HepG2 (cell line): Measurements from ENCODE around the gene UBB. TPM values are rescaled to one million over a fixed set of nuclear protein-coding genes. Genes with fewer than 3 reads are reported as not detected.

ENCODE experiments used
- AGO2 ChIP-seq: fragments of 200-400 bp; formaldehyde crosslinking; optimal IDR thresholded peaks from 2 replicates; pipeline ENCODE3; 2017; ENCODE audit warnings: mild to moderate bottlenecking, low read depth, low read length, moderate library complexity
- CREB1 ChIP-seq, 2 experiments: fragments of 450-650 bp in 1 of 2; IDR thresholded peaks; 2 replicates each; pipeline ENCODE4 v1.6.1; 2016 to 2017; ENCODE audit warnings: control low read depth in 1 of 2, mild to moderate bottlenecking in 1 of 2, missing compliant biosample characterization in 1 of 2, missing genetic modification characterization in 1 of 2
- DPF2 ChIP-seq: sonication (generic); formaldehyde crosslinking; IDR thresholded peaks from 2 replicates; pipeline ENCODE4 v1.4.0; 2020; ENCODE audit warnings: mild to moderate bottlenecking, low read depth, missing genetic modification reagents, borderline replicate concordance
- ELF1 ChIP-seq: sonication (generic); formaldehyde crosslinking; IDR thresholded peaks from 2 replicates; pipeline ENCODE4 v1.4.0; 2020; ENCODE audit warnings: missing genetic modification reagents
- FOXP1 ChIP-seq, 2 experiments: fragments of 450-650 bp in 1 of 2; IDR thresholded peaks; 2 replicates each; pipeline ENCODE4 v1.6.1; 2017 to 2018; ENCODE audit warnings: antibody characterized with exemption in 1 of 2
- HDAC6 ChIP-seq: fragments of 200-600 bp; sonication (generic); IDR thresholded peaks from 2 replicates; pipeline ENCODE4 v1.7.0; 2017; ENCODE audit warnings: mild to moderate bottlenecking, antibody characterized with exemption, low read length, low read depth
- HNRNPUL1 ChIP-seq: fragments of 200-400 bp; formaldehyde crosslinking; IDR thresholded peaks from 2 replicates; pipeline ENCODE4 v1.6.1; 2017; ENCODE audit warnings: low read depth, mild to moderate bottlenecking, low read length, moderate library complexity
- KAT2B ChIP-seq: fragments of 150-350 bp; IDR thresholded peaks from 2 replicates; pipeline ENCODE4 v1.6.1; 2014; ENCODE audit warnings: low read depth, low read length, borderline replicate concordance
- SALL2 ChIP-seq: sonication (generic); formaldehyde crosslinking; IDR thresholded peaks from 2 replicates; pipeline ENCODE4 v1.8.1; 2023; ENCODE audit warnings: mild to moderate bottlenecking, missing genetic modification reagents, inconsistent platforms
- SETDB1 ChIP-seq: sonication (generic); formaldehyde crosslinking; IDR thresholded peaks from 2 replicates; pipeline ENCODE4 v1.5.1; 2020; ENCODE audit warnings: missing genetic modification reagents, mild to moderate bottlenecking, borderline replicate concordance
- SP2 ChIP-seq: sonication (generic); formaldehyde crosslinking; IDR thresholded peaks from 2 replicates; pipeline ENCODE4 v1.5.1; 2020; ENCODE audit warnings: mild to moderate bottlenecking, missing genetic modification reagents
- ZFX ChIP-seq: sonication (generic); formaldehyde crosslinking; IDR thresholded peaks from 2 replicates; pipeline ENCODE4 v1.4.0; 2020; ENCODE audit warnings: mild to moderate bottlenecking, low read depth, missing genetic modification reagents, moderate library complexity
- ZNF3 ChIP-seq: IDR thresholded peaks from 2 replicates; pipeline ENCODE4 v1.7.0; 2017; ENCODE audit warnings: inconsistent platforms
- ZNF337 ChIP-seq: sonication (generic); formaldehyde crosslinking; IDR thresholded peaks from 2 replicates; pipeline ENCODE4 v1.5.1; 2020; ENCODE audit warnings: missing genetic modification reagents, low read depth, mild to moderate bottlenecking, borderline replicate concordance
- ZNF383 ChIP-seq: sonication (generic); formaldehyde crosslinking; IDR thresholded peaks from 2 replicates; pipeline ENCODE4 v1.4.0; 2020; ENCODE audit warnings: missing genetic modification reagents, mild to moderate bottlenecking, borderline replicate concordance
- ZNF550 ChIP-seq: sonication (generic); formaldehyde crosslinking; IDR thresholded peaks from 2 replicates; pipeline ENCODE4 v1.4.0; 2020; ENCODE audit warnings: mild to moderate bottlenecking, missing genetic modification reagents, borderline replicate concordance
- ZNF563 ChIP-seq: sonication (generic); formaldehyde crosslinking; IDR thresholded peaks from 2 replicates; pipeline ENCODE4 v1.8.0; 2022; ENCODE audit warnings: mild to moderate bottlenecking, moderate library complexity, missing genetic modification reagents
- ZNF572 ChIP-seq: sonication (generic); formaldehyde crosslinking; IDR thresholded peaks from 2 replicates; pipeline ENCODE4 v1.5.1; 2020; ENCODE audit warnings: mild to moderate bottlenecking, missing genetic modification reagents
- ZNF7 ChIP-seq: IDR thresholded peaks from 2 replicates; pipeline ENCODE4 v1.6.1; 2016; ENCODE audit warnings: missing biosample characterization, missing genetic modification reagents
- ZNF772 ChIP-seq: sonication (generic); formaldehyde crosslinking; IDR thresholded peaks from 2 replicates; pipeline ENCODE4 v1.5.0; 2020; ENCODE audit warnings: mild to moderate bottlenecking, missing genetic modification reagents
- polyA plus RNA-seq, 8 experiments: library from polyadenylated mRNA; depleted of rRNA in 3 of 8; stranded (reverse) in 7 of 8; unstranded in 1 of 8; fragments of >200 nt; fragmentation: Illumina TruSeq in 4 of 8; extraction: Trizol in 4 of 8; gene quantifications; 2 replicates each; pipeline versions ENCODE4 v1.2.1 to v1.2.3, GENCODE V29; 2011 to 2016; ENCODE audit warnings: low read depth in 4 of 8, missing spikeins in 1 of 8, mixed read lengths in 1 of 8; ENCODE audit not compliant: insufficient read depth in 1 of 8
- total RNA-seq, 5 experiments: library from RNA; depleted of rRNA; stranded (reverse); fragments of >200 nt; fragmentation: Illumina TruSeq; extraction: Trizol; gene quantifications; 2 replicates each; pipeline ENCODE4 v1.2.3, GENCODE V29; 2016; ENCODE audit warnings: low read depth in 1 of 5
- TF ChIP-seq, protein P1 (sequence below): sonication (generic); formaldehyde crosslinking; IDR thresholded peaks from 2 replicates; pipeline ENCODE4 v1.8.1; 2023; ENCODE audit warnings: missing genetic modification reagents, inconsistent platforms, borderline replicate concordance
- TF ChIP-seq, protein P2 (sequence below): sonication (generic); formaldehyde crosslinking; IDR thresholded peaks from 2 replicates; pipeline ENCODE4 v1.9.0; 2021; ENCODE audit warnings: missing genetic modification reagents, mild to moderate bottlenecking, borderline replicate concordance
- TF ChIP-seq, protein P3 (sequence below): sonication (generic); formaldehyde crosslinking; IDR thresholded peaks from 2 replicates; pipeline ENCODE4 v1.5.0; 2020; ENCODE audit warnings: missing genetic modification reagents
- TF ChIP-seq, protein P4 (sequence below): IDR thresholded peaks from 2 replicates; pipeline ENCODE4 v1.6.1; 2012; ENCODE audit warnings: low read depth, low read length, improper control_type of control experiment

UBB gene
- total and polyA plus RNA-seq, 2 of the 13 experiments (the other 11 are each of a cell fraction or from before 2014, with no cell fraction given), result 1,130 to 2,066 TPM

DNA sequence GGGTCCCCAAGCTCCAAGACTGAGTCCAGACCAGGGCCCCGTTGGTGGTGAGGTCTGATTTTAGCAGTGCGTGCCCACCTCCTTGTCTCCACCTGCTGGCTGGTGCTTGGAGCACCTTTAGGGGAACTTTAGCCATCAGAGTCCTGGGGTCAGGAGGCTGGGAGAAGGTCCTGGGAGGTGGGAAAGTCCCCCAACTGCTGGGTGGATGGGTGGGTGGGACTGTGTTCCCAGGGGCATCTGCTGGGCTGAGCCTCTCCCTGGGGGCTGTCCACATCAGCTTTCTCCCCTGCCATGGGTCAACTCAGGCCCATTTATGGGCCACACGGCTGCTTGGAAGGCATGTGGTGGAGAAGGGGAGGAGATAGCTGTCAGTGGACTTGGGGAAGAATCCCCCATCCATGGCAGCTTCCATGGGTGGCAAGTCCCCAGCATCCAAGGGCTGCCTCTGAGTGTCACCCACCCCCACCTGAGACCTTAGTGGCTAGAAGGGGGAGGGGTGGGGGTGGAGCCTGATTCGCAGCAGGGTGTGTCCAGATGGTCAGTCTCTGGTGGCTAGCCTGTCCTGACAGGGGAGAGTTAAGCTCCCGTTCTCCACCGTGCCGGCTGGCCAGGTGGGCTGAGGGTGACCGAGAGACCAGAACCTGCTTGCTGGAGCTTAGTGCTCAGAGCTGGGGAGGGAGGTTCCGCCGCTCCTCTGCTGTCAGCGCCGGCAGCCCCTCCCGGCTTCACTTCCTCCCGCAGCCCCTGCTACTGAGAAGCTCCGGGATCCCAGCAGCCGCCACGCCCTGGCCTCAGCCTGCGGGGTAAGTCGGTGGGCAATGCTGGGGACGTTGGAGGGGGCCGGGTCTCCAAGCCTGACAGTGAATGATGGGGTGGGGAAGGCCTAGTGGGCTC lies 34.4 kb downstream of the UBB start, which contains the start of gene TRPV2 (continued):
- TF ChIP-seq CREB1 (IDR thresholded peaks at IDR 0.05) (no peak), CREB1 (CRISPR knock-in tag; IDR thresholded peaks at IDR 0.05) (no peak), ZNF3 (CRISPR knock-in tag) (no peak), SP2 (CRISPR knock-in tag) (no peak), FOXP1 (IDR thresholded peaks at IDR 0.05) (no peak), FOXP1 (CRISPR knock-in tag; IDR thresholded peaks at IDR 0.05) (no peak), ELF1 (CRISPR knock-in tag) (no peak), SETDB1 (no peak), ZNF572 (CRISPR knock-in tag) (no peak), KAT2B (no peak), AGO2 (no peak), ZNF772 (0 out of 2 replicates have a peak, but pooled peaks have one; percentile 28), ZFX (CRISPR knock-in tag) (0 out of 2 replicates have a peak, but pooled peaks have one; percentile 15), SALL2 (CRISPR knock-in tag) (no peak), HDAC6 (no peak), ZNF550 (CRISPR knock-in tag) (no peak), ZNF383 (no peak), DPF2 (CRISPR knock-in tag) (no peak), ZNF7 (CRISPR knock-in tag) (no peak), ZNF337 (CRISPR knock-in tag) (no peak), HNRNPUL1 (no peak), ZNF563 (no peak)
- TF ChIP-seq, protein P1, sequence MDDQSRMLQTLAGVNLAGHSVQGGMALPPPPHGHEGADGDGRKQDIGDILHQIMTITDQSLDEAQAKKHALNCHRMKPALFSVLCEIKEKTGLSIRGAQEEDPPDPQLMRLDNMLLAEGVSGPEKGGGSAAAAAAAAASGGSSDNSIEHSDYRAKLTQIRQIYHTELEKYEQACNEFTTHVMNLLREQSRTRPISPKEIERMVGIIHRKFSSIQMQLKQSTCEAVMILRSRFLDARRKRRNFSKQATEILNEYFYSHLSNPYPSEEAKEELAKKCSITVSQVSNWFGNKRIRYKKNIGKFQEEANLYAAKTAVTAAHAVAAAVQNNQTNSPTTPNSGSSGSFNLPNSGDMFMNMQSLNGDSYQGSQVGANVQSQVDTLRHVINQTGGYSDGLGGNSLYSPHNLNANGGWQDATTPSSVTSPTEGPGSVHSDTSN, result no peak
- TF ChIP-seq, protein P2, sequence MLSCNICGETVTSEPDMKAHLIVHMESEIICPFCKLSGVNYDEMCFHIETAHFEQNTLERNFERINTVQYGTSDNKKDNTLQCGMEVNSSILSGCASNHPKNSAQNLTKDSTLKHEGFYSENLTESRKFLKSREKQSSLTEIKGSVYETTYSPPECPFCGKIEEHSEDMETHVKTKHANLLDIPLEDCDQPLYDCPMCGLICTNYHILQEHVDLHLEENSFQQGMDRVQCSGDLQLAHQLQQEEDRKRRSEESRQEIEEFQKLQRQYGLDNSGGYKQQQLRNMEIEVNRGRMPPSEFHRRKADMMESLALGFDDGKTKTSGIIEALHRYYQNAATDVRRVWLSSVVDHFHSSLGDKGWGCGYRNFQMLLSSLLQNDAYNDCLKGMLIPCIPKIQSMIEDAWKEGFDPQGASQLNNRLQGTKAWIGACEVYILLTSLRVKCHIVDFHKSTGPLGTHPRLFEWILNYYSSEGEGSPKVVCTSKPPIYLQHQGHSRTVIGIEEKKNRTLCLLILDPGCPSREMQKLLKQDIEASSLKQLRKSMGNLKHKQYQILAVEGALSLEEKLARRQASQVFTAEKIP (CRISPR knock-in tag), result no peak
- TF ChIP-seq, protein P3, sequence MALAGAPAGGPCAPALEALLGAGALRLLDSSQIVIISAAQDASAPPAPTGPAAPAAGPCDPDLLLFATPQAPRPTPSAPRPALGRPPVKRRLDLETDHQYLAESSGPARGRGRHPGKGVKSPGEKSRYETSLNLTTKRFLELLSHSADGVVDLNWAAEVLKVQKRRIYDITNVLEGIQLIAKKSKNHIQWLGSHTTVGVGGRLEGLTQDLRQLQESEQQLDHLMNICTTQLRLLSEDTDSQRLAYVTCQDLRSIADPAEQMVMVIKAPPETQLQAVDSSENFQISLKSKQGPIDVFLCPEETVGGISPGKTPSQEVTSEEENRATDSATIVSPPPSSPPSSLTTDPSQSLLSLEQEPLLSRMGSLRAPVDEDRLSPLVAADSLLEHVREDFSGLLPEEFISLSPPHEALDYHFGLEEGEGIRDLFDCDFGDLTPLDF (CRISPR knock-in tag), result no peak
- TF ChIP-seq, protein P4, sequence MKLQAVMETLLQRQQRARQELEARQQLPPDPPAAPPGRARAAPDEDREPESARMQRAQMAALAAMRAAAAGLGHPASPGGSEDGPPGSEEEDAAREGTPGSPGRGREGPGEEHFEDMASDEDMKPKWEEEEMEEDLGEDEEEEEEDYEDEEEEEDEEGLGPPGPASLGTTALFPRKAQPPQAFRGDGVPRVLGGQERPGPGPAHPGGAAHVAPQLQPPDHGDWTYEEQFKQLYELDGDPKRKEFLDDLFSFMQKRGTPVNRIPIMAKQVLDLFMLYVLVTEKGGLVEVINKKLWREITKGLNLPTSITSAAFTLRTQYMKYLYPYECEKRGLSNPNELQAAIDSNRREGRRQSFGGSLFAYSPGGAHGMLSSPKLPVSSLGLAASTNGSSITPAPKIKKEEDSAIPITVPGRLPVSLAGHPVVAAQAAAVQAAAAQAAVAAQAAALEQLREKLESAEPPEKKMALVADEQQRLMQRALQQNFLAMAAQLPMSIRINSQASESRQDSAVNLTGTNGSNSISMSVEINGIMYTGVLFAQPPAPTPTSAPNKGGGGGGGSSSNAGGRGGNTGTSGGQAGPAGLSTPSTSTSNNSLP, result no peak
